Astrocyte of the hippocampus (primary cell): ENCODE results near the gene SNRNP48.

ENCODE experiments used
- DNase-seq: peaks from one replicate; pipeline ENCODE4 v3.0.0; 2011; ENCODE audit warnings: low read depth, low spot score

The SNRNP48 gene

GRCh38 chr6:7559196-7559595 is 30.8 kb upstream of the SNRNP48 start:
- no peak for DNase-seq

- no peak for DNase-seq
Measured at GRCh38 chr6:7559651-7560385, 30.2 kb upstream of the SNRNP48 start.

- DNase-seq: no peak
Measured at GRCh38 chr6:7561153-7561964, 28.6 kb upstream of the SNRNP48 start.

- DNase-seq: no peak
Measured at GRCh38 chr6:7562769-7563168, 27.2 kb upstream of the SNRNP48 start.

GRCh38 chr6:7566107-7566506 is 23.9 kb upstream of the SNRNP48 start:
- DNase-seq: no peak

- DNase-seq: no peak
Measured at GRCh38 chr6:7566617-7567173, 23.3 kb upstream of the SNRNP48 start.

GRCh38 chr6:7568021-7568420 is 22.0 kb upstream of the SNRNP48 start:
- DNase-seq: no peak

- no peak for DNase-seq
Measured at GRCh38 chr6:7569082-7569481, 20.9 kb upstream of the SNRNP48 start.

GRCh38 chr6:7572213-7572943 is 17.6 kb upstream of the SNRNP48 start:
- no peak for DNase-seq

GRCh38 chr6:7574500-7574899 is 15.5 kb upstream of the SNRNP48 start:
- DNase-seq: peak; percentile 3

GRCh38 chr6:7578516-7578915 is 11.5 kb upstream of the SNRNP48 start:
- DNase-seq: no peak

GRCh38 chr6:7578931-7579330 is 11.1 kb upstream of the SNRNP48 start:
- no peak for DNase-seq

GRCh38 chr6:7579851-7580250 is 10.1 kb upstream of the SNRNP48 start:
- no peak for DNase-seq

GRCh38 chr6:7580537-7580926 is 9.5 kb upstream of the SNRNP48 start:
- no peak for DNase-seq

GRCh38 chr6:7580927-7581618 is 8.9 kb upstream of the SNRNP48 start:
- DNase-seq: no peak

GRCh38 chr6:7585287-7585930 is 4.6 kb upstream of the SNRNP48 start:
- DNase-seq: no peak

GRCh38 chr6:7587631-7588100 is 2.3 kb upstream of the SNRNP48 start:
- DNase-seq: peak; percentile 28

GRCh38 chr6:7588506-7588905 is 1.5 kb upstream of the SNRNP48 start:
- no peak for DNase-seq

GRCh38 chr6:7589221-7589620 is 777 bp upstream of the SNRNP48 start:
- no peak for DNase-seq

- peak; percentile 18 for DNase-seq
Measured at GRCh38 chr6:7590918-7591302, 912 bp downstream of the SNRNP48 start.

- DNase-seq: no peak
Measured at GRCh38 chr6:7591770-7592169, 1.8 kb downstream of the SNRNP48 start.
